MM.1S (cell line): ENCODE measurements around the gene DNASE2B.

Source experiments
- DNase-seq: peaks from one replicate; pipeline ENCODE4 v3.0.0-alpha.2; 2015
- H2AFZ ChIP-seq: fragments of 300-600 bp; sonication (generic); 2 replicates; pipeline ENCODE4 v1.6.0; 2016; ENCODE audit warnings: antibody characterized with exemption, low read length
- H3F3A ChIP-seq: fragments of 300-600 bp; sonication (generic); 2 replicates; pipeline ENCODE4 v1.6.1; 2016; ENCODE audit warnings: mild to moderate bottlenecking, antibody characterized with exemption, low read length, moderate library complexity, mixed read lengths; ENCODE audit not compliant: insufficient read depth
- H3K27ac ChIP-seq: fragments of 300-600 bp; sonication (generic); 2 replicates; pipeline ENCODE4 v1.5.1; 2016; ENCODE audit warnings: mild to moderate bottlenecking, low read length
- H3K27me3 ChIP-seq: fragments of 300-600 bp; sonication (generic); replicated peaks from 2 replicates; pipeline ENCODE4 v1.6.0; 2016; ENCODE audit warnings: low read length; ENCODE audit not compliant: insufficient read depth
- H3K36me3 ChIP-seq: fragments of 300-600 bp; sonication (generic); replicated peaks from 2 replicates; pipeline ENCODE4 v1.6.1; 2016; ENCODE audit warnings: mild to moderate bottlenecking, low read length, mixed read lengths; ENCODE audit not compliant: insufficient read depth
- H3K4me1 ChIP-seq: fragments of 300-600 bp; sonication (generic); 2 replicates; pipeline ENCODE4 v1.6.1; 2016; ENCODE audit warnings: low read length, mixed read lengths
- H3K4me2 ChIP-seq: fragments of 300-600 bp; sonication (generic); 2 replicates; pipeline ENCODE4 v1.6.0; 2016; ENCODE audit warnings: low read depth, low read length
- H3K4me3 ChIP-seq: fragments of 300-600 bp; sonication (generic); 2 replicates; pipeline ENCODE4 v1.5.1; 2016; ENCODE audit warnings: low read length, mixed read lengths
- H3K79me2 ChIP-seq: fragments of 300-600 bp; sonication (generic); 2 replicates; pipeline ENCODE4 v1.6.1; 2016; ENCODE audit warnings: mixed run types, low read length, mixed read lengths
- H3K9ac ChIP-seq: fragments of 300-600 bp; sonication (generic); 2 replicates; pipeline ENCODE4 v1.6.1; 2016; ENCODE audit warnings: low read length, mixed read lengths
- H3K9me2 ChIP-seq: fragments of 300-600 bp; sonication (generic); replicated peaks from 2 replicates; pipeline ENCODE4 v1.6.1; 2016; ENCODE audit warnings: mild to moderate bottlenecking, low read length, mixed read lengths; ENCODE audit not compliant: insufficient read depth
- H3K9me3 ChIP-seq: fragments of 300-600 bp; sonication (generic); replicated peaks from 2 replicates; pipeline ENCODE4 v1.6.1; 2016; ENCODE audit warnings: mild to moderate bottlenecking, low read length, mixed read lengths; ENCODE audit not compliant: insufficient read depth
- H4K20me1 ChIP-seq: fragments of 300-600 bp; sonication (generic); 2 replicates; pipeline ENCODE4 v1.6.1; 2016; ENCODE audit warnings: mild to moderate bottlenecking, low read length, moderate library complexity, mixed read lengths; ENCODE audit not compliant: insufficient read depth
- EZH2 ChIP-seq: fragments of 300-600 bp; sonication (generic); optimal IDR thresholded peaks from 2 replicates; pipeline ENCODE3; 2017; ENCODE audit warnings: low read depth, mild to moderate bottlenecking, antibody characterized with exemption, low read length, mixed read lengths
- EZH2phosphoT487 ChIP-seq: fragments of 300-600 bp; sonication (generic); IDR thresholded peaks from 2 replicates; pipeline ENCODE4 v1.6.1; 2018; ENCODE audit warnings: antibody characterized with exemption, low read length
- TF ChIP-seq, protein P1 (sequence below): fragments of 300-600 bp; sonication (generic); IDR thresholded peaks from 2 replicates; pipeline ENCODE4 v1.5.1; 2016; ENCODE audit warnings: antibody characterized with exemption, low read length, mixed read lengths

DNASE2B gene

DNA sequence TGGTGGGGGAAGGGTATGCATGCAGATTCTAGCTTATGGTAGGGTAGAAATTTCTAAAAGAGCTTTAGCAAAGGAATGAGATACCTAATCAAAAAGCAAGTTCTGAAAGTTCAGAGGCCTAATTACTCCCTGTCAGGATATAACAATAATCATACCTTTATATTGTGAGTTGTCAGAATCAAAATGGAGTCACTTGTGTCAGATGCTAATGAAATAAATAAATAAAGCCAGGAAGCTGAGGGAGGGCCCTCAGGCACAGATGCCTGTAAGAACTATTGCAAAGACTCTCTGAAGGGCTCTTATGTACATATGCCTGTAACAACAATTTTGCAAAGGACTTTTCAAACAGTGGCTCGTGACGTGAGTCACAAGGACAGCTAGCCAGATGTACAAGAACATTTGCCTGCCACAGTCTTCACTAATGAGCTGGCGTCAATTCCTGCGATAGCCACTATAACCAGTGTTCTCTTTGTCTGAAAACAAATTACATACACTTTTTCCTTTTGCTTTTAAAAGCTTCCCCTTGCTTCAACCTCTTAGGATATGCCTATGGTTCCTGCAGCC, 27.4 kb upstream of the DNASE2B start:
- DNase-seq, result no peak
- no peak for TF ChIP-seq EZH2
- no peak for TF ChIP-seq EZH2phosphoT487
- TF ChIP-seq, protein P1, sequence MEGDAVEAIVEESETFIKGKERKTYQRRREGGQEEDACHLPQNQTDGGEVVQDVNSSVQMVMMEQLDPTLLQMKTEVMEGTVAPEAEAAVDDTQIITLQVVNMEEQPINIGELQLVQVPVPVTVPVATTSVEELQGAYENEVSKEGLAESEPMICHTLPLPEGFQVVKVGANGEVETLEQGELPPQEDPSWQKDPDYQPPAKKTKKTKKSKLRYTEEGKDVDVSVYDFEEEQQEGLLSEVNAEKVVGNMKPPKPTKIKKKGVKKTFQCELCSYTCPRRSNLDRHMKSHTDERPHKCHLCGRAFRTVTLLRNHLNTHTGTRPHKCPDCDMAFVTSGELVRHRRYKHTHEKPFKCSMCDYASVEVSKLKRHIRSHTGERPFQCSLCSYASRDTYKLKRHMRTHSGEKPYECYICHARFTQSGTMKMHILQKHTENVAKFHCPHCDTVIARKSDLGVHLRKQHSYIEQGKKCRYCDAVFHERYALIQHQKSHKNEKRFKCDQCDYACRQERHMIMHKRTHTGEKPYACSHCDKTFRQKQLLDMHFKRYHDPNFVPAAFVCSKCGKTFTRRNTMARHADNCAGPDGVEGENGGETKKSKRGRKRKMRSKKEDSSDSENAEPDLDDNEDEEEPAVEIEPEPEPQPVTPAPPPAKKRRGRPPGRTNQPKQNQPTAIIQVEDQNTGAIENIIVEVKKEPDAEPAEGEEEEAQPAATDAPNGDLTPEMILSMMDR, result no peak

DNA sequence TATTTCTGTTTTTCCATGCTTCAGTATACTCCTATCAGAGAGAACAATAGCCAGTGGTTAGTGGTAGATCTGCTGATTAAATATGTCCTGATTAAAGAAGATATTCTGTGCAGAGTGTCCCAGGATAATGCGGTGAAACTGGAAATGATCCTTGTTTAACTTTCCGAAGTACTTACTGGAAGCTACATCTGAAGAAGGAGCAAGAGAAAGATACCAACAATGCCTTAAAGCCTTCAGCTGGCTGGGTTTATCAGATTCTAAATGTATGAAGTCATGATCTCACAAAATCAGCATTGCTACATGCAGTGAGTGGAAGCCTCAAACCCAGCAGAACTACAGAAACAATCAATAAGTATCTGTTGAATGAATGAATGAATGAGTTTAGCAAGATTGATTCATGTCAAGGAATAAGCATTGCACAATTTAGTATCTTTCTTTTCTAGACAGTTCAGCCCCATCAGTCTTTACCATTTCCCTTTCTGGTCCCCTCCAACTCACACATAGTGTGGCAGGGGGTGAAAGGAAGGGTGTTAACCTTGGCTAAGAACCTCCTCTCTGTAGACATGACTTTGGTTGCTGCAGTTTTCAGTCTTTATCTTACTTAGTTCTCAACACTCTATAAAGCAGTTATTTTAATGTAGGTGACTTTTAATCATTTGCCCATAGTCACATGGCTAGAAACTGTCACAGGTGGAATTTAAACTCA, 24.7 kb upstream of the DNASE2B start:
- Histone ChIP-seq H3K4me1 (no peaks in the 10 kb centered on the region), H2AFZ (no peak overlapping the region), H3K4me3 (no peak overlapping the region), H3K9me2 (no peaks in the 10 kb centered on the region), H3K36me3 (no peaks in the 10 kb centered on the region), H3K27ac (no peak overlapping the region), H3K79me2 (no peaks in the 10 kb centered on the region), H4K20me1 (no peaks in the 10 kb centered on the region), H3K9ac (no peak overlapping the region), H3K27me3 (no peaks in the 10 kb centered on the region), H3K9me3 (no peaks in the 10 kb centered on the region), H3F3A (no peaks in the 10 kb centered on the region), H3K4me2 (no peak overlapping the region)
- TF ChIP-seq, protein P1, result no peak
- no peak for TF ChIP-seq EZH2
- TF ChIP-seq EZH2phosphoT487, result no peak
- no peak for DNase-seq

More for the DNA sequence above, 27.4 kb upstream of the DNASE2B start:
- Histone ChIP-seq H3K79me2 (no peaks in the 10 kb centered on the region), H3K27me3 (no peaks in the 10 kb centered on the region), H3K27ac (no peak overlapping the region), H2AFZ (no peak overlapping the region), H4K20me1 (no peaks in the 10 kb centered on the region), H3K36me3 (no peaks in the 10 kb centered on the region), H3K4me2 (no peak overlapping the region), H3K4me1 (no peaks in the 10 kb centered on the region), H3F3A (no peaks in the 10 kb centered on the region), H3K9me3 (no peaks in the 10 kb centered on the region), H3K9me2 (no peaks in the 10 kb centered on the region), H3K4me3 (no peak overlapping the region), H3K9ac (no peak overlapping the region)

DNA sequence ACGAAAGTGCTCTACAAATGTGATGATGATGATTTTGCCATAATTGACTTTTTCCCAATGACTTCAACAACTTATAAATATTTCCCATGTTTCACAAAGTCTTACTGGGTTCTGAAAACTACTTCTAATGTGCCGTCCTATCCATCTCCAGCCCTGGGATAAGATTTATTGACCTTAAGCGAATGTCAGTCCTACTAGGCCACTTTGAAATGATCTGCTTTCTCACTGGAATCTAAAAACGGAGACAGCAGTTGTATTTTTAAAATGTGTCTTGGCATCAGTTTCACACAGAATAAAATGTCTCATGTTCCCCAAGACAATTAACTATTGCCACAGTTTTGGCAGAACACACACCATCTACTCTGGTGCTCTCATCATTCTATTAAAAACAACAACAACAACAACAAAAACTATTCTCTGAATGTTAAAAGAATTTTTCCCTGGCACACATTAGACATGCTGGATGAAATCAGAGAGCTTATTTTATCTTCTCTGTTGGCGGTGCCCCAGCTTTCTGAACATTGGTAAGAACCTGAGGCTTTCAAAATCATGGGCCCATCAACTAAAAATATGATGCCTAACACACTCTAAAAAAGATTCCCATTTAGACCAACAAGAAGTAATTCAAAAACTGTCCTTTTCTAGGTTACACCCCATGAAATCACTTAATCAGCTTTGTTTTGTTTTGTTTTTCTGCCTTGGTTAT, 23.1 kb upstream of the DNASE2B start:
- no peaks in the 10 kb centered on the region for H3K9me2 ChIP-seq
- H3K4me3 ChIP-seq, result no peak overlapping the region
- H3K4me1 ChIP-seq, result no peaks in the 10 kb centered on the region
- TF ChIP-seq EZH2 (no peak), EZH2phosphoT487 (no peak)
- TF ChIP-seq, protein P1, result no peak
- H2AFZ ChIP-seq, result no peak overlapping the region
- H4K20me1 ChIP-seq, result no peaks in the 10 kb centered on the region
- H3K79me2 ChIP-seq, result no peaks in the 10 kb centered on the region
- no peaks in the 10 kb centered on the region for H3K27me3 ChIP-seq
- H3K4me2 ChIP-seq, result no peak overlapping the region
- no peak overlapping the region for H3K9ac ChIP-seq
- H3F3A ChIP-seq, result no peaks in the 10 kb centered on the region
- H3K27ac ChIP-seq, result no peak overlapping the region
- no peaks in the 10 kb centered on the region for H3K36me3 ChIP-seq
- DNase-seq, result no peak
- no peaks in the 10 kb centered on the region for H3K9me3 ChIP-seq
